ENCODE results near the gene P2RY8. TPM values are rescaled to one million over a fixed set of nuclear protein-coding genes. Genes with fewer than 3 reads are reported as not detected.
"Not testable (repeated sequence)": the region's sequence is repeated elsewhere in the genome, so short reads cannot be mapped to it uniquely, and the experiment has no call there.

Gene P2RY8
- total RNA-seq, 1 experiment from 2014 or later: 0.44 TPM

DNA sequence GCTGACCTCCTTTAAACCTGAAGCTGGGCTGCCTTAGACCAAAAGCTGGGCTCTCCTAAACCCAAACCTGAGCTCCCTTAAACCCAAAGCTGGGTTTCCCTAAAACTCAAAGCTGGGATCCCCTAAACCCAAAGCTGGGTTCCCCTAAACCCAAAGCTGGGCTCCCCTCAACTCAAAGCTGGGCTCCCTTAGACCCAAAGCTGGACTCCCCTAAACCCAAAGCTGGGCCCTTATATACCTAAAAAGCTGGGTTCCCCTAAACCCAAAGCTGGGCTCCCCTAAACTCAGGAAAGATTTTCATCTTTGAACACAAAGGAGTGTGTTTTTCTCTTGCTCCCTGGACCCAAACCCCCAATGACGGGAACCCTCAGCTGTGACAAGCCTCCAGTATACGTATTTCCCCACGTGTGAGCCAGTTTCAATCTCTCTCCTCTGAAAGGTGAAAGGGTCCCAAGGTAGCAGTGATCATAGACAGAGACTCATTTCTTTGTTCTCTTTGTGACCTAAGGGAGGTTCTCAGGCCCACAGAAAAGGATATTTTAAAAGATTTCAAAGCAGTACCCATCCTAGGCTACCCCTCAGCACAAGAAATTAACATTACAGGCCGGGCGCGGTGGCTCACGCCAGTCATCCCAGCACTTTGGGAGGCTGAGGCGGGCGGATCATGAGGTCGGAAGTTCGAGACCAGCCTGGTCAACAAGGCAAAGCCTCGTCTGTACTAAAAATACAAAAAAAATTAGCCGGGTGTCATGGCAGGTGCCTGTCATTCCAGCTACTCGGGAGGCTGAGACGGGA lies 52.9 kb downstream of the P2RY8 start:
- Histone ChIP-seq H4K20me1 (ENCODE audit: insufficient read depth) (no peaks in the 10 kb centered on the region), H3K9ac (ENCODE audit: low read length) (no peak overlapping the region), H3K4me3 (replicated peaks in 1 of 2; ENCODE audit: low read depth in 1 of 2, low read length in 2 of 2) (no peak overlapping the region), H3K27me3 (ENCODE audit: insufficient read depth, low read length) (no peaks in the 10 kb centered on the region), H3K4me1 (ENCODE audit: control insufficient read depth in 1 of 2, insufficient read depth in 2 of 2, low read length in 2 of 2) (peaks cover 12% of the 10 kb centered on the region in 2 experiments), H3K79me2 (ENCODE audit: insufficient read depth, low read length) (no peaks in the 10 kb centered on the region), H3K27ac (ENCODE audit: low read depth, low read length) (no peak overlapping the region), H3K9me3 (ENCODE audit: control insufficient read depth in 1 of 2, insufficient read depth in 1 of 2, low read depth in 1 of 2, low read length in 2 of 2) (peaks cover 0 to 3% of the 10 kb centered on the region in 2 experiments; a peak in 1 of 4 replicates), H3K9me2 (ENCODE audit: insufficient read depth) (no peaks in the 10 kb centered on the region), H2AFZ (ENCODE audit: low read depth, low read length, poor library complexity, severe bottlenecking) (no peak overlapping the region), H3K4me2 (ENCODE audit: low read length) (no peak overlapping the region), H3K36me3 (ENCODE audit: control insufficient read depth in 1 of 2, insufficient read depth in 2 of 2, low read length in 2 of 2) (no peaks in the 10 kb centered on the region)
- RAD21 ChIA-PET (ENCODE audit: low non-redundant PET in 1 of 2, low total read pairs in 2 of 2, uncharacterized antibody in 2 of 2, unreplicated experiment in 2 of 2): no interaction called here
- ATAC-seq: no peak
- intact Hi-C loops (cut with micrococcal nuclease): no loop called here
- POLR2A ChIA-PET: no interaction called here
- CTCF ChIA-PET: no interaction called here
- no peak for DNase-seq (ENCODE audit: low read depth, low spot score)
- BruUV-seq (replicated peaks): no TSS peak
- no peak for TF ChIP-seq ELF1 (IDR thresholded peaks at IDR 0.05; ENCODE audit: borderline replicate concordance, low read depth)
- no peak for TF ChIP-seq TCF7L2 (IDR thresholded peaks at IDR 0.05; ENCODE audit: borderline replicate concordance, extremely low read depth, insufficient read depth, insufficient read length)
- TF ChIP-seq POLR2AphosphoS5 (IDR thresholded peaks at IDR 0.05; ENCODE audit: low read depth, low read length): no peak
- TF ChIP-seq, protein P1, sequence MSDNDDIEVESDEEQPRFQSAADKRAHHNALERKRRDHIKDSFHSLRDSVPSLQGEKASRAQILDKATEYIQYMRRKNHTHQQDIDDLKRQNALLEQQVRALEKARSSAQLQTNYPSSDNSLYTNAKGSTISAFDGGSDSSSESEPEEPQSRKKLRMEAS (IDR thresholded peaks at IDR 0.05): no peak
- TF ChIP-seq RAD21 (IDR thresholded peaks at IDR 0.05; ENCODE audit: low read depth): no peak
- TF ChIP-seq, protein P2, sequence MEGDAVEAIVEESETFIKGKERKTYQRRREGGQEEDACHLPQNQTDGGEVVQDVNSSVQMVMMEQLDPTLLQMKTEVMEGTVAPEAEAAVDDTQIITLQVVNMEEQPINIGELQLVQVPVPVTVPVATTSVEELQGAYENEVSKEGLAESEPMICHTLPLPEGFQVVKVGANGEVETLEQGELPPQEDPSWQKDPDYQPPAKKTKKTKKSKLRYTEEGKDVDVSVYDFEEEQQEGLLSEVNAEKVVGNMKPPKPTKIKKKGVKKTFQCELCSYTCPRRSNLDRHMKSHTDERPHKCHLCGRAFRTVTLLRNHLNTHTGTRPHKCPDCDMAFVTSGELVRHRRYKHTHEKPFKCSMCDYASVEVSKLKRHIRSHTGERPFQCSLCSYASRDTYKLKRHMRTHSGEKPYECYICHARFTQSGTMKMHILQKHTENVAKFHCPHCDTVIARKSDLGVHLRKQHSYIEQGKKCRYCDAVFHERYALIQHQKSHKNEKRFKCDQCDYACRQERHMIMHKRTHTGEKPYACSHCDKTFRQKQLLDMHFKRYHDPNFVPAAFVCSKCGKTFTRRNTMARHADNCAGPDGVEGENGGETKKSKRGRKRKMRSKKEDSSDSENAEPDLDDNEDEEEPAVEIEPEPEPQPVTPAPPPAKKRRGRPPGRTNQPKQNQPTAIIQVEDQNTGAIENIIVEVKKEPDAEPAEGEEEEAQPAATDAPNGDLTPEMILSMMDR (IDR thresholded peaks at IDR 0.05 in 2 of 3, conservative IDR thresholded peaks at IDR 0.05 in 1 of 3; ENCODE audit: borderline replicate concordance in 1 of 3, insufficient read depth in 1 of 3, low read depth in 2 of 3, low read length in 2 of 3): no peak
- no peak for TF ChIP-seq EGR1 (IDR thresholded peaks at IDR 0.05; ENCODE audit: low read depth)
- no peak for TF ChIP-seq SIN3A (IDR thresholded peaks at IDR 0.05; ENCODE audit: low read depth)

- intact Hi-C loops (cut with micrococcal nuclease); CTCF ChIA-PET; H3K9me3 ChIP-seq (ENCODE audit: control insufficient read depth in 1 of 2, insufficient read depth in 1 of 2, low read depth in 1 of 2, low read length in 2 of 2); POLR2A ChIA-PET; H4K20me1 ChIP-seq (ENCODE audit: insufficient read depth); H3K36me3 ChIP-seq (ENCODE audit: control insufficient read depth in 1 of 2, insufficient read depth in 2 of 2, low read length in 2 of 2); ATAC-seq; BruUV-seq (replicated peaks); DNase-seq (ENCODE audit: low read depth, low spot score); H3K27ac ChIP-seq (ENCODE audit: low read depth, low read length); H2AFZ ChIP-seq (ENCODE audit: low read depth, low read length, poor library complexity, severe bottlenecking); H3K9ac ChIP-seq (ENCODE audit: low read length); H3K9me2 ChIP-seq (ENCODE audit: insufficient read depth); RAD21 ChIA-PET (ENCODE audit: low non-redundant PET in 1 of 2, low total read pairs in 2 of 2, uncharacterized antibody in 2 of 2, unreplicated experiment in 2 of 2); H3K27me3 ChIP-seq (ENCODE audit: insufficient read depth, low read length); H3K79me2 ChIP-seq (ENCODE audit: insufficient read depth, low read length): not testable (repeated sequence)
- H3K4me1 ChIP-seq (ENCODE audit: control insufficient read depth in 1 of 2, insufficient read depth in 2 of 2, low read length in 2 of 2): peaks cover 12% of the 10 kb centered on the region in 2 experiments
- peak overlapping the region; percentile 70 for H3K4me2 ChIP-seq (ENCODE audit: low read length)
- peak overlapping the region in 1 of 2 experiments; percentile 40; a peak in 1 of 4 replicates for H3K4me3 ChIP-seq (replicated peaks in 1 of 2; ENCODE audit: low read depth in 1 of 2, low read length in 2 of 2)
Observed at GRCh38 chrX:1482530-1482928, 54.5 kb downstream of the P2RY8 start.

Data from HCT116 (cell line).